Ureter (tissue), 1 donor: ENCODE measurements around the gene PRRT4. TPM values are rescaled to one million over a fixed set of nuclear protein-coding genes. Genes with fewer than 3 reads are reported as not detected.

Source experiments
- DNase-seq: peaks from one replicate; pipeline ENCODE4 v3.0.0-alpha.2; 2020; ENCODE audit warnings: low spot score
- total RNA-seq: library from RNA; stranded (reverse); gene quantifications from one replicate; pipeline ENCODE4 v1.2.4, GENCODE V29; 2023
- donor health status: DM: yes; HTN: yes; CAD: no.

The PRRT4 gene
- total RNA-seq, 1 donor from 2014 or later: 0.49 TPM

- DNase-seq: no peak
These were observed 12.6 kb upstream of the PRRT4 start for GRCh38 chr7:128374041-128374440.

- DNase-seq: no peak
These were observed 12.1 kb upstream of the PRRT4 start for GRCh38 chr7:128373606-128374005.

- no peak for DNase-seq
These were observed 9.0 kb upstream of the PRRT4 start for GRCh38 chr7:128370491-128370890.

GRCh38 chr7:128366986-128367385 lies 5.5 kb upstream of the PRRT4 start:
- no peak for DNase-seq

- DNase-seq: no peak
These were observed 4.8 kb upstream of the PRRT4 start for GRCh38 chr7:128366300-128366699.

GRCh38 chr7:128365432-128365831 lies 3.9 kb upstream of the PRRT4 start:
- no peak for DNase-seq

GRCh38 chr7:128364166-128364870 lies 2.8 kb upstream of the PRRT4 start:
- no peak for DNase-seq

- DNase-seq: no peak
These were observed 1.8 kb upstream of the PRRT4 start for GRCh38 chr7:128363261-128363721.

GRCh38 chr7:128362670-128363069 lies 1.2 kb upstream of the PRRT4 start:
- DNase-seq: no peak

- DNase-seq: no peak
These were observed 1.2 kb downstream of the PRRT4 start for GRCh38 chr7:128360359-128360678.

GRCh38 chr7:128359939-128360338 lies 1.6 kb downstream of the PRRT4 start:
- DNase-seq: no peak

GRCh38 chr7:128359336-128359735 lies 2.2 kb downstream of the PRRT4 start:
- no peak for DNase-seq

- DNase-seq: no peak
These were observed 3.3 kb downstream of the PRRT4 start for GRCh38 chr7:128358233-128358632.

- no peak for DNase-seq
These were observed 4.3 kb downstream of the PRRT4 start for GRCh38 chr7:128357217-128357613.

GRCh38 chr7:128356546-128357216 lies 4.8 kb downstream of the PRRT4 start:
- no peak for DNase-seq

- no peak for DNase-seq
These were observed 7.9 kb downstream of the PRRT4 start for GRCh38 chr7:128353610-128354009.

GRCh38 chr7:128353189-128353588 lies 8.3 kb downstream of the PRRT4 start:
- DNase-seq: no peak

- no peak for DNase-seq
These were observed 8.9 kb downstream of the PRRT4 start for GRCh38 chr7:128352636-128353035.

GRCh38 chr7:128352153-128352537 lies 9.3 kb downstream of the PRRT4 start:
- DNase-seq: peak; percentile 60

GRCh38 chr7:128351296-128352152 lies 10.0 kb downstream of the PRRT4 start:
- DNase-seq: no peak

GRCh38 chr7:128350708-128351295 lies 10.7 kb downstream of the PRRT4 start:
- DNase-seq: no peak

GRCh38 chr7:128349466-128349825 lies 12.0 kb downstream of the PRRT4 start:
- DNase-seq: no peak
